Activated CD4-positive, alpha-beta T cell treated with anti-CD3 and anti-CD28 coated beads for 1 hour (primary cell): ENCODE results near the gene ASCC3.
"Not testable (repeated sequence)": the region's sequence is repeated elsewhere in the genome, so short reads cannot be mapped to it uniquely, and the experiment has no call there.

ENCODE experiments used
- DNase-seq: peaks from one replicate; pipeline ENCODE4 v3.0.0-alpha.2; 2020

ASCC3 gene

DNA sequence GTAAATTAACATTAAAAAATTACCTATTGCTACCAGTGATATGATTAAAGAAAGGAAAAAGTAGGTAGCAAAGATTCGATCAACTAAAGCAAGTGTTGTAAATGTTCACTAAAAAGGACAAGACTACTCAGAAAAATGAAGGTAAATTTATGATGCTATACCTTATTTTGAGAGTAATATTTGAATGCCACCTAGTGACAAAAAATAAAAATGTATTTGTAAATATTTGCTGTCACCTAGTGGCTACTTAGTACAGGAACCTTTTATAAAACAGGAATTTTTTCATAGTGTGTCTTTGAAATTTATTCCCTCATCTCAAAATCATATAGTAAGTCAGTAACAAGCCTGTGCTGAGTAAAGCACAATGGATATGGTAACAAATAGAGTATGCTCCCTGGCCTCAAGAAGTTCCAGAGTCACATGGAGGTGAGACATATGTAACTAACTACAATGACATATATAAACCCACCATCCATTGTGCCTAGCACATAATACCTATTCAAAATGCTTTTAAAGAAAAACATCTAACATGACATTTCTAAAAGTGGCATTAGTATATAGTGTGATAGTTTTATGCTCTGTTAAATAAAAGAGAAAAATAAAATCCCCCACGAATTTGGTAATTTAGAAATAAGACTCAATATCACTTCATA, 223.3 kb downstream of the ASCC3 start:
- DNase-seq = no peak

DNA sequence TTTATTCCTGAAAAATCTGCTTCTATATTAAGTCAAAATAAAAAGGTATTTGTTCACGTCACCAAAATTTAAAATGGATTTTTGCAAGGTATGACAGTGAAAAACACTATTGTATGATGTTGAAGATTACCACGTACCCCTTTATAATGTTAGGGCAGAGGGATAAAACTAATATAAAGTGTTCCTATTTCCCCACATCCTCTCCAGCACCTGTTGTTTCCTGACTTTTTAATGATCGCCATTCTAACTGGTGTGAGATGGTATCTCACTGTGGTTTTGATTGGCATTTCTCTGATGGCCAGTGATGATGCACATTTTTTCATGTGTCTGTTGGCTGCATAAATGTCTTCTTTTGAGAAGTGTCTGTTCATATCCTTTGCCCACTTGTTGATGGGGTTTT, 240.0 kb downstream of the ASCC3 start:
- DNase-seq = not testable (repeated sequence)

DNA sequence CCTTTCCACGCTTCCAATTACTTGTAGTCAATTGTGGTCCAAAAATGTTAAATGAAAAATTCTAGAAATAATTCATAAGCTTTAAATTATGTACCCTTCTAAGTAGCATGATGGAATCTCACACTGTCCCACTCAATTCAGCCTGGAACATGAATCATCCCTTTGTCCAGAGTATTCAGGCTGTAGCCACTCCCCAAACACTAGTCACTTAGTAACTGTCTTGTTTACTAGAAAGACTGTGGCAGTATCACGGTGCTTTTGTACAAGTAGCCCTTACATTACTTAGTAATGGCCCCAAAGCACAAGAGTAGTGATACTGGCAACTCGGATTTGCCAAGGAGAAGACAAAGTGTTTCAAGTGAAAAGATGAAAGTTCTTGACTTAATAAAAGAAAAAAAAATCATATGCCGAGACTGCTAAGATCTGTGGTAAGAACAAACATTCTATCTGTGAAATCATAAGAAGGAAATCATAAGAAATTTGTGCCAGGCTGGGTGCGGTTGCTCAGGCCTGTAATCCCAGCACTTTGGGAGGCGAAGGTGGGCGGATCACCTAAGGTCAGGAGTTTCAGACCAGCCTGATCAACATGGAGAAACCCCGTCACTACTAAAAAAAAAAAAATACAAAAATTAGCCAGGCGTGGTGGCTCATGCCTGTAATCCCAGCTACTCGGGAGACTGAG, 247.9 kb downstream of the ASCC3 start:
- DNase-seq = no peak

DNA sequence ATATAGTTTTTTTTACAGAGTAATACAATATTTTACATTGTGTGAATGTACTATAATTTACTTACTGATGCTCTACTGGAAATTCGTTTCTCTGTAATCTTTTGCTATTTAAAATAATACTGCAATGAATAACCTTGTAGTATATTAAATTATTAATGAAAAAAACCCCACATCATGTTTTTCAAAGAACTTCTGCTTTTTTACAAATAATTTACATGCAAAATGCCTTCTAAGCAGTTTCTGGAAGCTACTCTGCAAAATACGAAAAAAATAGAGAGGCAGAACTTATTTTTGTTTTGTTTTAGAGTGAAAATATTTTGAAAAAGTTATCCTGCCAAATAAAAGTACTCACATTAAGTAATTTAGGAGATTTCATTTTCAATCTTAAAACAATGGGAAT, 250.6 kb downstream of the ASCC3 start:
- no peak for DNase-seq

DNA sequence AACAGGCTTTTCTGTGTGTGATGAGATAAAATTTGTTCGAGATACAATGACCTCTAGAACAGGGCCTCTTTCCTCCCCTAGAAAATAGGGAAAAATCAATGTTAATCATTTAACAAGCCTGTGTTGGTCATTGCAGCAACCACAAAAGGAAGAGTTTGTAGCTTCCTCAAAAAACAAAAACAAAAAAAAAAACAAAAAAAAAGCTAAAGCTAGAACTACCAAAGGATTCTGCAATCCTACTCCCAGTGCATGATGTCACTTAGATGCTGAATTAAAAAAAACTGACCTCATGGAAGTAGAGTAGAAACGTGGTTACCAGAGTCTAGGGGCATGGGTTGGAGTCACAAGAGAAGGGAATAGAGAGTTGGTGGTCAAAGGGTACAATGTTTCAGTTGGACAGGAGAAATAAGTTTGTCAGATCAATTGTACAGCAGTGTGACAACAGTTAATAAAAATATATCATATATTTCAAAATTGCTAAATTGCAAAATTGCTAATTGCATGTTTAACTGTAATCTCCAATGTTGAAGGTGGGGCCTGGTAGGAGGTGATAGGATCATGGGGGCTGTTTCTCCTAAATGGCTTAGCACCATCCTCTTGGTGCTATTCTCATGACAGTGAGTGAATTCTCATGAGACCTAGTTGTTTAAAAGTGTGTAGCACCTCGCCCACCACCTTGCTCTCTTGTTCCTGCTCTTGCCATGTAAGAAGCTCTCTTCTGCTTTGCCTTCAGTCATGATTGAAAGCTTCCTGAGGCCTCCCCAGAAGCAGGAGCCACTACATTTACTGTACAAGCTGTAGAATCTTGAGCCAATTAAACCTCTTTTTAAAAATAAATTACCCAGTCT, 253.0 kb downstream of the ASCC3 start:
- DNase-seq = no peak

DNA sequence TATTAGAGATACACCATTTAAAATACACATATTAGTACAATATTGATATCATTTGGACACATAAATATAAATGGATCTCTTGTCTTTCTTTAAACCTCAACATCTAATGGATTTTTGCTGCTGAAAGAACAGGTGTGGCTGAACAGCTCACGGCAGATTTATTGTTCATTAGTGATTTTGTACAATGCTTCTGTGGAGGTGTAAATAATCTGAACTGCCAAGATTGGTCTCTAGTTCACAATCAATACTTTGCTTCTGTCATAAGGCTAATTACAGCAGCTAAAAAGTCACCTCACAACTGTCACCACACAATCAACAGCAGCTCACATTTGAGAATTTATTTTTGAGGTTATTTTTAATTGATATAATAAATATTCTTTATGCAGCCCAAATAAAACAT, 254.4 kb downstream of the ASCC3 start:
- DNase-seq = no peak

DNA sequence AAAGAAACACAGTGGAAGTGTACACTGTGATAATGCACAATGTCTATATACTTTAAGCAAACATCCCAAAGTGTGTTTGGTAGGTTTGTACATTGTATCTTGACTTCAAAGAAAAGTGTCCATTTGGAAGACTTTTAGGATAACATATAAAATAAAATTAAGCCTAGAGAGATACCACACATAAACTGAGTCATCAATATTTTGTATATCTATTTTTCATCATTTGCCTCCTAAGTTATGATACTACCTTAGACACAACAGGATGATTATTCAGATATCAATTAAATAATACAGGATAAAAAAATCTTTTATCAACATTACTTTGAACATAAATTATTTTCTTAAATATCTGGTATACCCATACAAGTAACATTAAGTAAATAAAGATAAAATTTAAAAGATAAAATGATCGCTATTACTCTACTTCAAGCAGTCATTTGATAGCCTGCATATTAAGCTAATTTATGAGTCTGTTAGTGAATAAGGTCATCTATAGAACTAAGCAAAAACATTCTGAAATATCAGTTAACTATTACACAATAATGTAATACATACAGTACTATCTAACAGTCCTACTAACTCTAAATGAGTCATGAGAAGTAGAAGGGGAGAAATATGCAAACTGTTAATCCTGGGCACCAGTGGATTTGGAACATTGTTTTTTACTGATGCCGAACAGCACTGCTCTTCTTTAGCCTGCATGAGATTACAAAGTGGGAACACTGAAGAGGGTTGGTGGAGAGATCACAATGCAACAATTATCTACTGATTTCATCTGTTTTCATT, 258.0 kb downstream of the ASCC3 start:
- DNase-seq = no peak

DNA sequence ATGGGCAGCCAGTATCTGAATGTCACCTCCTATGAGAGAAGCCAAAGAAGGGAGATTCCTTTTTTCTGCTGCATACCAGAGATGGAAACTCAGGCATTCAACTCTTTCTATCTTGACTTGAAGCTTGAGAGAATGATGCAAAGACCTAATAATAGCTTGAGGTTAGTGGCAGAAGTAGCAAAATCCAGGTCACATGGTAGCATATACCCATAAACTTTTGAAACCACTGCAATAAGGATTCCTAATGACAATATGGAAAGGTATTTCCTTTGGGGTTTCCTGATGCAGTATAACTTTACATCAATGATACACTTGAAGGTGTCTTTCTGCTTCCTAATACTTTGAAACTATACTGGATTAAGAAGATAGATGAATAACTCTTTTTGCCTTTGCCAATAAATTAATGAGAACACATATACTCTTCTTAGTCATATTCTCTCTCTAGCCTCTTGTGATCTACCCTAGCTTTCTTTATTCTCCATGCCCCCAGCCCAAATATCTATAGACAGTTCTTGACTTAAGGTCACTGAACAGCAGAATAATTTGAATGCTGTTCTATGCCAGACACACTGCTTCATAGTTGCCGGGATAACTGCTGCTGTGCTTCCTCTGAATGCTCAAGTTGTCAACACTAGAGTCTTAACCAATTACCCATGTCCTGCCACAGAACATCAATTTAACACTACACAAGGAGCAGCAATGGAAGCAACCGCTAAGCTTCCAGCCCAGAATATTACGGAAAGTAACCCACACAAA, 260.9 kb downstream of the ASCC3 start:
- DNase-seq = no peak

DNA sequence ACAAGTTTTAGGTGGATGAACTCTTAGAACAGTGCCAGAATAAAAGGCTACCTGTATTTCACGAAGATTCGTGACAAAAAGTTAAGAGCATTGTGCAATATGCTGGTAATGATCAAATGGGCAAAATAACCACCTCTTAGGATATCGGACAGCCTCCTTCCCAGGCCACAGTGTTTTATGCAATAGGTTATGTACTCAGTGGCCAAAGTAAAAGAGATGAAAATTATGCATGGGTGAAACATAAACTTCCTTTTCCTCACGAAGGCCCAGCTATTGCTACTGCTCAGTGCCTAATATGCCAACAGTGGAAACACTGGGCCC, 262.8 kb downstream of the ASCC3 start:
- no peak for DNase-seq

DNA sequence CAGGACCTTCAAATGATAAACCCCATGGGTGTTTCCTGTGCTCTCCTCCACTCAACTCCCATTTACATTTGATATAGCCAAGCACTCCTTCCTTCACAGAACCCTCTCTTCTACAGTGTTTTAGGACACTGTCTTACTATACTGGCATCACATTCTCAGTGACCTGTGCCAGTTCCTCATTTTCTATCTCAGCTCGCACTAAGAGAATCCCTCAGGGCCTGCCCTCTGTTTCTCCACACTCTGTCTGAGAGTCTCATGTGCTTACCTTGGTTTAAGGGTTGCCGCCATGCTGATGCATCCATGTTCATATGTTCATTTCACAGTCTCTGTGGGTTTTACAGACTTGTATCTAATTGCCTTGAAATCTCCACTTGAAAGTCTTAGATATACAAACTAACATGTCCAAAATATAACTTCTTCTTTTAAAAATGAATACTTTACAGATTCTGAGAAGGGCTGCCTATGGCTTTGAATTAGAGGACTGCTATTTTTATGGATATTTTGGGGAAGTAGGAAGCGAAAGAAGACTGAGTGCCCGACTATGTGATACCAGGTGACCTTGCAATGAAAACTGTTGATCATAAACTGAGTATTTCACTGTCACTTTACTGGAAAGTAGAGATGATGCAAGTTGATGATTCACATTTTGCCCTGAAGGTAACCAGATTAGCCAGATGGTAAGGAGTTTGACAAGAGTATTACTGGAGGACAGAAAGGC, 263.3 kb downstream of the ASCC3 start:
- no peak for DNase-seq

DNA sequence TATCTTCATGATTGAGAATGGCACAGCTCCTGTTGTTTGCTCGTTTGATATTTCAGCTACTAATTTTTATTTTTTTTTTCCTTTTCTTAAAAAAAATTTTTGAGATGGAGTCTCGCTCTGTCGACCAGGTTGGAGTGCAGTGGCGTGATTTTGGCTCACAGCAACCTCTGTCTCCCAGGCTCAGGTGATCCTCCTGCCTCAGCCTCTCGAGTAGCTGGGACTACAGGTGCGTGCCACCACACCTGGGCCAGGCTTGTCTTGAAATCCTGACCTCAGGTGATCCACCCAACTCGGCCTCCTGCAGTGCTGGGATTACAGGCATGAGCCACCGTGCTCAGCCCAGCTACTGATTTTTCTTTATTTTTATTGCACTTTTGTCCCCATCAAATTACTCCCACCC, 266.2 kb downstream of the ASCC3 start:
- DNase-seq = no peak

DNA sequence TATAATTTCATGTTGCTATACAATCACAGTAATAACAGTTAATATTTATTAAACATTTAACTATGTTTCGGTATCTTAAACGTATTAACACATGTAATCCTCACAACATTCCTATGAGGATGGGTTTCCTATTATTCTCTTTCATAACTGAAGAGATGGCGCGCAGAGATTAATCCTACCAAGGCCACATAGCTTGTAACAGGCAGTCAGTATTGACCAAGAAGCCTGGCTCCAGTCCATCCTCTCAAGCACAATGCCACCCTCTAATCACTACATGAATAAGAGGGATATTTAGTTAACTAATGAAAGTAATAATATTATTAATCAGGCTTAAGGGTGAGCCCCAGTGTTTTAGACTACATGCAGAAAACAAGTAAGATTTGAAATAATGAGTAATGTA, 266.7 kb downstream of the ASCC3 start:
- no peak for DNase-seq

DNA sequence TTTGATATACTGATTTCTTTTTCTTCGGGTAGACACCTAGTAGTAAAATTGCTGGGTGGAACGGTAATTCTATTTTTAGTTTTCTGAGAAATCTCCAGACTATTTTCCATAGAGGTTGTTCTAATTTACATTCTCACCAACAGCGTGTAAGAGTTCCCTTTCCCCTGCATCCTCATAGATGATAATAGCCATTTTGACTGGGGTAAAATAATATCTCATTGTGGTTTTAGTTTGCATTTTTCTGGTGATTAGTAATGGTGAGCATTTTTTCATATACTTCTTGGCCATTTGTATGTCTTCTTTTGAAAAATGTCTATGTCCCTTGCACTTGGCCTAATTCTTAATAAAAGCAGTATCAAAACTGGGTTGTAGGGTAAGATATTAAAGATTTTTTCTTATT, 267.5 kb downstream of the ASCC3 start:
- no peak for DNase-seq

DNA sequence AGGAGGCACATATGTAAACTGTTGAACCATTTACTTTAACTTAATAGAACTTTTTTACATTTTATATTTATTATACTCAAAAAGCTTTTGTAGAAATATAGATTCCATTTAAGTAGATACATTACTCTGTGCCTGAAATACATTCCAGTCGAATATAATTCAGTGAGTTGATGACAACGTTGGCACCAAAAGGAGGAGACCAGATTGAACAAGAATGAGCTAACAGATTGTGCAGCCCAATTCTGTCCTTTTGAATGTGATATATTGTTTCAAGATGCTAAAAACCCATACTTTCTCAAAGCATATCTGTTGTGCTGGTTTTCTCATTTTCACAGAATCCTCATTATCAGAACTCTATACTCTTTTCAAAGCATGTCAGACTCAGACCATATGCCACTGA, 269.0 kb downstream of the ASCC3 start:
- DNase-seq = no peak

DNA sequence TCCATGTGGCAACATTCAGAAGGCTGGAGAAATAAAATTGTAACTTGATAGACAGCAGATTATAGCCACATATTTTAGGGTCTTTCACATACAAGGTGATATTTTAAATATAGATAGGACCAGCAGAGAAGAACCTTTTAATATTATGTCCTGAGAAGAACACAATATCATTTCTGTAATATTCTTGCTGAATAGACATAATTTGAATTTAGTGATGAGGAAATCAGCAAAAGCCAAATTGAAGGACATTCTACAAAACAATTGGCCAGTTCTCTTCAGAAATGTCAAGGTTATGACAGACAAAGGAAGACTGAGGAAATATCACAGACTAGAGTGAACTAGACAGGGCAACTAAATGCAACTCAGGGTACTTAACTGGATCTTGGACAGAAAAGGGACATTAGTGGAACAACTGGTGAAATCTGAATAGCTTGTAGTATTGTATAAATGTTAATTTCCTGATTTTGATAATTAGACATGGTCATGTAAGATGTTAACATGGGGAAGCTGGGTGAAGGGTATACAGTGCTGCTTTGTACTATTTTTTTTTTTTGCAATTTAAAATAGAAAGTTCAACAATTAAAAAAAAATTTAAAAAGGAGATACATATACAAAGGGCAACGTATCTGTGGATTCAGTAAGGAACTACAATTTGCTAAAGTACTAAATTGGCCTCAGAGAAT, 281.9 kb downstream of the ASCC3 start:
- no peak for DNase-seq

DNA sequence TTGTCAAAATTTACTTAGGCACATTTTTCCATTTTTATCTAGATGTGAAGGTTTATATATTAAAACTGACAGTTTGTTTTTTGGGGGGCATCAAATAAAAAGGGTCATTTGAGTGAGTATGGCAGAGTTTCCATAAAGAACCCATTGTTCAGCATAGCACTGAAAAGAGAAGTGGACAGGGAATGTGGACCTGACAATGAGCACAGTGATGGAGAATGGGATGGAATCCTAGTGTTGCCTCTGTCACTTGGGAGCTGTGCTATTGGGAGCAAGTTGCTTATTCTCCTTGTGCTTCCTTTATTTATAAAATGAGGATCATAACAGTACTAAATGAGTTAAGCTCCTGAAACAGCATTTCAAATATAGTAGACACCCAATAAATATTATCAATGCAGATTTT, 285.7 kb downstream of the ASCC3 start:
- DNase-seq = no peak

DNA sequence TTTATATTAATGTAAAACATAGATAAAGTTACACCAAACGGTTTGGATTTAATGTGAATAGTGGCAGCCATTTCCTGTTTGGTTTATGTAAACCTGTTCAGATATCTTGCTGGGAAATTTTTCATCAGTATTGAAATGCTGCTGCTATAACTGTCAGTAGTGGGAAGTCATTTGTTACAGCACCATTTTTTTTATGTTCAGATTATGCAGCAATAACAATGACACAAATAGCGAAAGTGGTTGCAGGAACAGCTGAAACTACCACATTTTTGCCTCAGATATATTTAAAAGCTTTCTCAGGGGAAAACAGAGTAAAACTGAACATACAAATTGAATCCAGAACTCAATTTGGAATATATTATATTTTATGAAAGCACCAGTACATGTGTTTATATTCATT, 287.6 kb downstream of the ASCC3 start:
- DNase-seq = no peak

DNA sequence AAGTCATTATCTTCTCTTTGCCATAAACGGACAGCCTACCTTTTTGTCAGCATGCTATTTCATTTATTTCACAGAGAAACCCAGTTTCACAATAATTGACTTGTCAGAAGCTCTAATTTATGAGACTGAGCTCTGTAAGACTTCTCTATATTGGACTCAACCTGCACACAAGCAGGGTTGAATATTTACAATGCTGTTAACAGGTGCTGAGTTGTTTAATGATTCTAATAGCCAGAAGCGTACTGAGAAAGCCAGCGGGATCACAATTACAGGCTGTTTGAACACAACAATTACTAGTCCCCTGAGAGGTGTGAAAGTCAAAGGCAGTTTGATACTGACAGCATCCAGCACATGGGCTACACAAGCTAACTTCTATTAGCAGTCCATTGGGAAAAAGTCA, 288.2 kb downstream of the ASCC3 start:
- no peak for DNase-seq

DNA sequence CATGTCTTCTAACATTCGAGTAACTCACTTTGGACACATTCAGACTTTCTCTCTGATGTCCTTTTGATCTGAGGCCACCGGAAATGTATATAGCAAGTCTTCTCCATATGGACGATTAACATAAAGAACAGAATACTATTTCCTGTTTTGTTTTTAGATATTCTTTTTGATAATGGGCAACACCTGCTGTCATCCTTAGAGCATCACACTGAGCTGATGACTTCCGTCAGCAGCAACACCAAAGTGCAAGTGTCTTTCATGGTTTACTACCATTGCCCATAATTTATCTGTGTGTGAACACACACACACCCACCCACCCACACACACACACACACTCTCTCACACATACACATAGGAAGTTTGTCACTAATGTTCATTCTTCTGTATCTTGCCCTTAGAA, 303.7 kb downstream of the ASCC3 start:
- no peak for DNase-seq

DNA sequence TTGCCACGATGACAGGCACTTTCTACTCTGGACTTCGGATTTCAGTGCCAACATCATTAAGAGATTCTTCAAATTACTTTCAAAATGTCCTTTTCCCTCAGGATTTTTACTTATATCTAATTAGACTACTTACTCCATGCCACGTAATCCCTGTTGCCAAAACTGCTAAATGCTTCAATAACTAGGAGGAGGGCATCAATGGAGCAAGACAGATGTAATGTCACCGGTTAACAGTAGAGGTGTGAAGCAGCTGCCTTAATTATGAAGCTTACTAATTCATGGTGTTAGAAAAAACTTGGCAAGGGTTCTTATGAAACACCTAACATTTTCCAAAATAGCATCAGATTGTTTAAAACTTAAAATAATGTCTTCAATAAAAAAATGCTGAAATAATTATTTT, 305.2 kb downstream of the ASCC3 start:
- no peak for DNase-seq

DNA sequence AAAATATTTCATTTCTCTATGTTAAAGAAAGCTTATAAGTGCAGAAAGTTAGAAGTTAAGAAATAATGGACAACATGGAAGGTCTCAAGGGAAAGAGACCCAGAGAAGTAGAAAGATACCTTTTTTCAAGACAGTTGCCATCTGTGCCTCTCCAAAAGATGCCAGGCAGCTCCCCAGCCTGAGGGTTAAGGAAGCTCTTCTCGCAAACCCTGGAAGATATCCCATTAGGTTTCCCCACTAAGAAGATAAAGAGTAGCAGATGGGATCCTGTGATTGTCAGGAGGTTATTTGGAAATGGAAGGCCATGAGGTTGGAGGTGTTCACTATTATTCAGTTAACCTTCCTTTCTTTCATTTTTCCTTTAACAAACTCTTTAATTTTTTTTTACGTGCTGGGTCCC, 306.3 kb downstream of the ASCC3 start:
- DNase-seq = no peak
